NB4 (cell line): ENCODE data around the gene ZBTB46.

ENCODE experiments used
- CTCF ChIP-seq: IDR thresholded peaks from one replicate; pipeline ENCODE4 v1.5.1; 2012; ENCODE audit warnings: low read depth, low read length
- MAX ChIP-seq: IDR thresholded peaks from 2 replicates; pipeline ENCODE4 v1.6.1; 2011; ENCODE audit warnings: low read depth, low read length
- POLR2A ChIP-seq: IDR thresholded peaks from 2 replicates; pipeline ENCODE4 v1.6.1; 2011; ENCODE audit warnings: mild to moderate bottlenecking; ENCODE audit not compliant: insufficient read length; ENCODE audit errors: extremely low read depth

GRCh38 chr20:63809856-63810255 lies 21.2 kb downstream of the ZBTB46 start:
- no peak for TF ChIP-seq CTCF
- no peak for TF ChIP-seq MAX
- no peak for TF ChIP-seq POLR2A
